SJSA1 (cell line): ENCODE measurements around the gene AP1M1. TPM values are rescaled to one million over a fixed set of nuclear protein-coding genes. Genes with fewer than 3 reads are reported as not detected.
A peak's percentile ranks its signal among the peaks of the same experiment; 100 is the strongest.

Source experiments
- DNase-seq, 2 experiments: peaks; one replicate each; pipeline ENCODE4 v3.0.0-alpha.2; 2015 to 2020; ENCODE audit warnings: low spot score in 2 of 2, low read depth in 1 of 2
- H3K27ac ChIP-seq: fragments of 250-450 bp; sonication (Bioruptor Pico); 2 replicates; pipeline ENCODE4 v1.5.1; 2020; ENCODE audit warnings: mild to moderate bottlenecking, moderate library complexity
- H3K27me3 ChIP-seq: fragments of 250-450 bp; sonication (Bioruptor Pico); replicated peaks from 2 replicates; pipeline ENCODE4 v1.5.1; 2020; ENCODE audit warnings: mild to moderate bottlenecking, moderate library complexity
- H3K36me3 ChIP-seq: fragments of 250-450 bp; sonication (Bioruptor Pico); 2 replicates; pipeline ENCODE4 v1.5.1; 2020; ENCODE audit warnings: mild to moderate bottlenecking
- H3K4me1 ChIP-seq: fragments of 250-450 bp; sonication (Bioruptor Pico); replicated peaks from 2 replicates; pipeline ENCODE4 v1.6.1; 2021; ENCODE audit warnings: mild to moderate bottlenecking
- H3K4me3 ChIP-seq: fragments of 250-450 bp; sonication (Bioruptor Pico); 2 replicates; pipeline ENCODE4 v1.5.1; 2020; ENCODE audit warnings: mild to moderate bottlenecking
- H3K9me3 ChIP-seq: fragments of 250-450 bp; sonication (Bioruptor Pico); replicated peaks from 2 replicates; pipeline ENCODE4 v1.5.1; 2020; ENCODE audit warnings: mild to moderate bottlenecking
- total RNA-seq: library from RNA; depleted of rRNA; stranded (reverse); fragments of >200 nt; shearing (Covaris generic); gene quantifications from 2 replicates; pipeline ENCODE4 v1.2.3, GENCODE V29; 2014; rRNA removed

AP1M1 gene
- 65.6 and 103 TPM in 2 replicates for total RNA-seq

DNA sequence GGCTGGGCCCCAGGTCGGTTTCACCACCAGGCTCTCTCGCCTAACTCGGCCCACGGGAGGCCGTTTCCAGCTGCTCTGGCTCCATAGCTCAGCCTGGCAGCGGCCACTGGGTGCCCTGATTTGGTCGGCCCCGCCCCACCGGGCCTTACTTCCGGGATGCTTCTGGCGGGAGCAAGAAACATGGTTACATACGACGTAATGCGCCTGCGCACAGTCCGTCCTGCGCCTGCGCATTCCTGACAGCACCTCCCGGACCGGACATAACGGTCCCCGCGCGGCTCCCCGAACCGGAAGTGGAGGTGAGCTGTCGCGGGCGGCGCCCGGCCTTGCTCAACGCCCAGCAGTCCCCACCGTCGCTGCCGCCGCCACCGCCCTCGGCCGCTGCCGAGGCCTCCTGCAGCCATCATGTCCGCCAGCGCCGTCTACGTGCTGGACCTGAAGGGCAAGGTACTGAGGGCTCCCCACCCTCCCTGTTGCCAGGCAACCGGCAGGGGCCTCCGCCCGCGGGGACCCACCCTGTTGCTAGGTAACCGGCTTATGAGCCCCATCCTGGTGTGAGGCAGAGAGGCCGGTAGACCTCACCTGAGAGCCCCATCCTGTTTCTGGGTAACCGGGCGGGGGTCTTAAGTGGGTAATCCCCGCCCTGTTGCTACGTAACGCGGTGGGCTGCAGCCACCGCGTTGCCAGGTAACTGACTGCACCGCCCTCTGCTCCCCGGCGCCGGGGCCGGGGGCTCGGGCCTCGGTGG lies at the start of gene AP1M1:
AP1M1 (plus strand) TSS at position 290 of the 748 bp plus-strand sequence; CDS start at position 406, 116 bp downstream.
- peaks cover 35% of the 10 kb centered on the region for H3K36me3 ChIP-seq
- peak; percentile 93 to 99 for DNase-seq
- peaks cover 21% of the 10 kb centered on the region for H3K4me1 ChIP-seq

DNA sequence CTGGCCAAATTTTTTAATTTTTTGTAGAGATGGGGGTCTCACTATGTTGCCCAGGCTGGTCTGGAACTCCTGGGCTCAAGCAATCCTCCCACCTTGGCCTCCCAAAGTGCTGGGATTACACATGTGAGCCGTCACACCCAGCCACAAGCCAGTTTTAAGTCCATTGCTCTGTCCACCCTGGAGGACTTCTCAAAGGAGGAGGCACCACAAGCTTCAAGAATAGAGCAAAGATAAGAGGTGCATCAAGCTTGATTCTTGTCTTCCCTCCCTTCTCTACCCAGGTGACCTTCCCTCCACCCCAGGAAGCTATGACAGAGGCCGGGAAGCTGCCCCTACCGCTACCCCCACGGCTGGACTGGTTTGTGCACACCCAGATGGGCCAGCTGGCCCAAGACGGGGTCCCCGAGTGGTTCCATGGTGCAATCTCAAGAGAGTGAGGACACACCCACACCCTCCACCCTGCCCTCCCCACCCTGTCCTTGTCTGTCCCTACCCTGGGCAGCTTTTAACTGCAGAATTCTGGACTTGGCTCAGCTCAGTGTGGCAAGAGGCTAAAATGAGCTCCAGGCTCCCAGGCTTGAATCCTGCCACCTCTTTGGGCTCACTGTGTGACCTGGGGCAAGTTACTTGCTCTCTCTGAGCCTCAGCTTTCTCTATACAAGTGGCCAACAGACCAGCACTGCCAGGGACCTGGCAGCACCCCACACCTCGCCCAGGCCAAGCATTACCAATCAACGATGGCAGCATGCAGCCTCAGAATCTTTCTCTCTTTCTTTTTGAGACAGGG lies 49.1 kb upstream of the AP1M1 start:
- no peak overlapping the region for H3K27ac ChIP-seq
- H3K4me1 ChIP-seq: no peaks in the 10 kb centered on the region
- H3K9me3 ChIP-seq: no peaks in the 10 kb centered on the region
- DNase-seq: no peak
- no peaks in the 10 kb centered on the region for H3K27me3 ChIP-seq
- H3K36me3 ChIP-seq: no peaks in the 10 kb centered on the region
- no peak overlapping the region for H3K4me3 ChIP-seq

More for the DNA sequence above, at the start of gene AP1M1:
- no peaks in the 10 kb centered on the region for H3K9me3 ChIP-seq
- peak within 1 kb of the TSS; percentile 69 for H3K27ac ChIP-seq
- peak within 1 kb of the TSS; percentile 77 for H3K4me3 ChIP-seq
- H3K27me3 ChIP-seq: no peaks in the 10 kb centered on the region

DNA sequence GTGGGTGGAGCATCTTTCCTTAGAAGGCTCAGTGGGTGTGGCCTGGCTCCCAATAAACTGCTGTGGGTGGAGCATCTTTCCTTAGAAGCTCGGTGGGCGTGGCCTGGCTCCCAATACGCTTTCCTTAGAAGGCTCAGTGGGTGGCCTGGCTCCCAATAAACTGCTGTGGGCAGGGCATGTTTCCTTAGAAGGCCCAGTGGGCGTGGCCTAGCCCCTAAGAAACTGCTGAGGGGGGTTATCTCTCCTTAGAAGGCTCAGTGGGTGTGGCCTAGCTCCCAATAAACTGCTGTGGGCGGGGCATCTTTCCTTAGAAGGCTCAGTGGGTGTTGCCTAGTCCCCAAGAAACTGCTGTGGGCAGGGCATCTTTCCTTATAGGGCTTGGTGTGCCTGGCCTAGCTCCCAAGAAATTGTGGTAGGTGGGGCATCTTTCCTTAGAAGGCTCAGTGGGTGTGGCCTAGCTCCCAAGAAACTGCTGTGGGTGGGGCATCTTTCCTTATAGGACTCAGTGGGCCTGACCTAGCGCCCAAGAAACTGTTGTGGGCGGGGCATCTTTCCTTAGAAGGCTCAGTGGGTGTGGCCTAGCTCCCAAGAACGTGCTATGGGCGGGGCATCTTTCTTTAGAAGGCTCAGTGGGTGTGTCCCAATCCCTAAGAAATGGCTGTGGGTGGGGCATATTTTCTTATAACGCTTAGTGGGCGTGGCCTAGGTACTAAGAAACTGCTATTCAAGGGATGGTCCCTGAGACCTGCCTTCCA lies 44.0 kb upstream of the AP1M1 start:
- Histone ChIP-seq H3K27me3 (no peaks in the 10 kb centered on the region), H3K36me3 (no peaks in the 10 kb centered on the region), H3K4me1 (no peaks in the 10 kb centered on the region), H3K4me3 (no peak overlapping the region), H3K27ac (no peak overlapping the region), H3K9me3 (no peaks in the 10 kb centered on the region)
- DNase-seq: peak in 1 of 2 experiments; percentile 12

DNA sequence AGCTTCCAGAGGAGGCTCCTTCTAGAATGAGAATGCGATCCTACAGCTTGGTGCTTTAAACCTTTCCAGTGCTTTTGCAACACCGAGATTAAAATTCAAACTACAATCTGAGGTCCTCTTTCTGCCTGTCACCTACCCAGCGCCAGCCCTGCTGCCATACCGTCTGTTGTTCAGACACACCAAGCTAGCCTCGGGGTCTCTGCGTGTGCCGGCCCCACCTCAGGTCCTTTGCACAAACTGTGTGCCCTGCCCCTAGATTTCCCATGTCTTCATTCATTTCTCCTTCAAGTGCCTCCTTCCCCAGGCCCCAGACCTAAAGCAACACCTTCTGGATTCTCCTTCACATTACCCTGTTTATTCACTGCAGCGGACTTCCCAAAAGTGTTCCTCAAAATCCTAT lies 43.2 kb upstream of the AP1M1 start:
- no peak for DNase-seq

DNA sequence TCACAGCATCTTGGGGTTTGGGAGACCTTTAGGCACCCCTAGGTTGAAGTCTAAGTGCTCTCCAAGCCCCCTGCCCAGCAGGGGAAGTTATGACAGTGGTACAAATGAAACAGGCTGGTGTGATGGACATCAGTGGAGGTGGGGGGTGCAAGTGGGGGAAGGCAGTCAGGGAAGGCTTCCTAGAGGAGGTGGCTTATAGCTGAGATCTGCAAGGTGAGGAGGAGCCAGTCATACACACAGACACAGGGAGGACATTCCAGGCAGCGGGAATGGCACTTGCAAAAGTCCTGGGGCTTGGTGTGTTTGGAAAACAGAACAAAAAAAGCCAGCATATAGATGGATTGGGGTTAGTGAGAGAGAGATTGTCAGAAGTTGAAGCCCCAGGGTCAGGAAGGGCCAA lies 42.6 kb upstream of the AP1M1 start:
- Histone ChIP-seq H3K27me3 (no peaks in the 10 kb centered on the region), H3K9me3 (no peaks in the 10 kb centered on the region), H3K36me3 (no peaks in the 10 kb centered on the region), H3K4me3 (no peak overlapping the region), H3K4me1 (no peaks in the 10 kb centered on the region), H3K27ac (no peak overlapping the region)
- DNase-seq: no peak

More for the DNA sequence above, 43.2 kb upstream of the AP1M1 start:
- Histone ChIP-seq H3K9me3 (no peaks in the 10 kb centered on the region), H3K36me3 (no peaks in the 10 kb centered on the region), H3K4me1 (no peaks in the 10 kb centered on the region), H3K4me3 (no peak overlapping the region), H3K27ac (no peak overlapping the region), H3K27me3 (no peaks in the 10 kb centered on the region)

DNA sequence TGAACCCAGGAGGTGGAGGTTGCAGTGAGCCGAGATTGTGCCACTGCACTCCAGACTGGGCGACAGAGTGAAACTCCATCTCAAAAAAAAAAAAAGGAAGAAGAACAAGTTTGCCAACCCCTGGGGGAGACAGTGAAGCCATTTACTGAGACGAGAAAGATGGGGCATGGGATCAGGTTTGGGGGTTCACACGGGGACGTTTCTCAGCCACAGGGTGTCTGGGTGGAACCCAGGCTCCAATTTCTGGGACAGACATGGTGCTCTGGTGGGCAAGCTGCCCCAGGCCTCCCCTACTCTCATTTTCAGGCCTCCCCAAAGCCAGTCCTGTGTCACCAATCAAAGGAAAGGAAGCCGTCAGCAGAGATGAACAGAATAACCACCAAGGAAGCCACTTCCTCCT lies 40.8 kb upstream of the AP1M1 start:
- Histone ChIP-seq H3K27ac (no peak overlapping the region), H3K4me1 (peaks cover 12% of the 10 kb centered on the region), H3K4me3 (no peak overlapping the region), H3K27me3 (no peaks in the 10 kb centered on the region), H3K9me3 (no peaks in the 10 kb centered on the region), H3K36me3 (no peaks in the 10 kb centered on the region)
- DNase-seq: no peak

DNA sequence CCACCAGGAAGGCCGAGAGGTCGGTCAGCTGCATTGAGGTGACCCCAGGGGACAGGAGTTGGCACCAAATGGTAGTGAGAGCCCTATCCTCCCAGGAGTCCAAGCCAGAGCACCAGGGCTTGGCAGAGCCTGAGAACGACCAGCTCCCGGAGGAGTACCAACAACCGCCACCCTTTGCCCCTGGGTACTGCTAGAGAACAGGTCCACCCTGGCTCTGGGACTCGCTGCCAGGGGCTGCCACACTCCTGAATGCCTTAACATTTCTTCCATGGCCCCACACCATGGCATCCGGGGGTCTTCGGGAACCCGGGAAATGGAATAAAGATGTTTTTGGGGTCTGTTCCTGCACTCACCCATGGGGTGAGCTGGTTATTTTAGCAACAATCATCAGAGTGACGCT lies 40.1 kb upstream of the AP1M1 start:
- H3K27ac ChIP-seq: no peak overlapping the region
- no peaks in the 10 kb centered on the region for H3K9me3 ChIP-seq
- DNase-seq: no peak
- H3K4me1 ChIP-seq: peaks cover 12% of the 10 kb centered on the region
- no peak overlapping the region for H3K4me3 ChIP-seq
- no peaks in the 10 kb centered on the region for H3K36me3 ChIP-seq
- no peaks in the 10 kb centered on the region for H3K27me3 ChIP-seq

DNA sequence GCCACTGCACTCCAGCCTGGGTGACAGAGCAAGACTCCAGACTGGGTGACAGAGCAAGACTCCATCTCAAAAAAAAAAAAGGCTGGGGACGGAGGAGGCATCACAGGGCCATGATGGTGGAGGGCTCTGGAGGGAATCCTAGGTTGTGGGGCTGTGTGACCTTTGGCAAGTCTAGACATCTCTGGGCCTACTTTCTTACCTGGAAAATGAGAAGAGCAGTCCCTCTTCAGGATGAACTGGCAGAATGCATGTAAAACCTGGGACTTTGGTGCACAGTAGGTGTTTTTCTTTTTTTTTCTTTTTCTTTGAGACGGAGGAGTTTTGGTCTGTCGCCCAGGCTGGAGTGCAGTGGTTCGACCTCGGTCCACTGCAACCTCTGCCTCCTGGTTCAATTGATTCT lies 38.1 kb upstream of the AP1M1 start:
- no peak for DNase-seq
- Histone ChIP-seq H3K27ac (no peak overlapping the region), H3K27me3 (no peaks in the 10 kb centered on the region), H3K36me3 (no peaks in the 10 kb centered on the region), H3K9me3 (no peaks in the 10 kb centered on the region), H3K4me1 (peaks cover 17% of the 10 kb centered on the region), H3K4me3 (no peak overlapping the region)

DNA sequence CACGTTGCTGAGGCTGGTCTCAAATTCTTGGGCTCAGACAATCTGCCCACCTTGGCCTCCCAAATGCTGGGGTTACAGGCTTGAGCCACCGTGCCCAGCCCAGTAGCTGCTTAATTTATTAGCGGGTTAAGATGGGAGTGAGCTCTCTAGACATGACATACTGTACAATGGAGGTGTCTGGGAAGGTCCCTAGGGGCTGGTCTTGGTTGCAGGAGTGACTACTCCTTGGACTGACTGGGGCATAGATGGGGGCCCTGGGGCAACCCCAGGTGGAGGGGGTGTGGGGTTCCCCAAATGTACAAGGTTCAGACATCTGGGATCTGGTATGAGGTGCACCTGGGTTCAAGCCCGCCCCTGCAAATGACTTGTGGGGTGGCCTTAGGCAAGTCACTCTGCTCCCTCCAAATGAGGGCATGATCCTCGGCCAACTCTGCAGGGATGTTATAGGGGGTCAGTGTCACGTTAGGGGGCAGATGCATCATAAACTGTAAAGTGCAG lies 37.2 kb upstream of the AP1M1 start:
- DNase-seq: no peak
- H3K4me1 ChIP-seq: peaks cover 17% of the 10 kb centered on the region
- H3K27me3 ChIP-seq: no peaks in the 10 kb centered on the region
- no peak overlapping the region for H3K27ac ChIP-seq
- H3K36me3 ChIP-seq: no peaks in the 10 kb centered on the region
- H3K9me3 ChIP-seq: no peaks in the 10 kb centered on the region
- no peak overlapping the region for H3K4me3 ChIP-seq

DNA sequence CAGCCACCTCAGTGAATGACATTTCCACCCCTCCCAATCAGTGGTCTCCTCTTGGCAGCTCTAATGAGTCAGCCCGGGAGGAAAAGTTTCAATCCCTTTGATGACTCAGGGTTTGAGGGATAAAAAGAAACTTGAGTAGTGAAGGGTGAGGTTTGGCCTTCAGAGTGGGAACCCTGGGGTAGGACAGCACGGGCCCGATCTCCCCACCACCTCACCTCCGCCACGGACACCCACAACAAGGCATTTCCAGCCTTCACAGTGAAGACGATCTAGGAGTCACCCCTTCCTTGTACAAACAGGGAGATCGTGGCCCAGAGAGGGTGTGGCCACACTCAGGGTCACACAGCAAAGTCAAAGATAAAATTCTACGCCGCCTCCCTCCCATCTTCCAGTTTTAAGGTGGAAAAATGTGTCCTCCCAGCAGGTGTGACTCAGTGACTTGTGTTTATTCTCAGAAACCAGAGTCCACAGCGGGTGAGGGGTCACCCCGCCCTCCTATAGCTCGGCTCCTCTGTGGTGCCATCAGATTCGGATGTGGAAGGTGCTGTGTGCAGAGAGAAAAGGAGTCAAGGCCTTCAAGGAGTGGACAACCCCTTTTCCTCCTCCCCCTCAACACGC lies 36.7 kb upstream of the AP1M1 start:
- peak in 1 of 2 experiments; percentile 61 for DNase-seq
- peaks cover 17% of the 10 kb centered on the region for H3K4me1 ChIP-seq
- no peak overlapping the region for H3K4me3 ChIP-seq
- H3K36me3 ChIP-seq: no peaks in the 10 kb centered on the region
- no peaks in the 10 kb centered on the region for H3K9me3 ChIP-seq
- H3K27ac ChIP-seq: peak overlapping the region; percentile 30; the same call in 1 of the 2 replicates
- no peaks in the 10 kb centered on the region for H3K27me3 ChIP-seq

DNA sequence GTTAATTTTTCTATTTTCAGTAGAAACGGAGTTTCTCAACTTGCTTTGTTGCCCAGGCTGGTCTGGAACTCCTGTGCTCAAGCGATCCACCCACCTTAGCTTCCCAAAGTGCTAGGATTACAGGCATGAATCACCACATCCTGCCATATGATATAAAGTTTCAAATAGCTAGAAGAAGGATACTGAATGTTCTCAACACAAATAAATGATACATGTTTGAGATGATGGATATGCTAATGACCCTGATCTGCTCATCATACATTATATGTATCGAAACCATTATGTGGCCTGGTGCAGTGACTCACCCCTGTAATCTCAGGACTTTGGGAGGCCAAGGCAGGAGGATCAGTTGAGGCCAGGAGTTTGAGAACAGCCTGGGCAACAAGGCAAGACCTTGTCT lies 35.9 kb upstream of the AP1M1 start:
- no peaks in the 10 kb centered on the region for H3K27me3 ChIP-seq
- H3K27ac ChIP-seq: no peak overlapping the region
- H3K4me1 ChIP-seq: peaks cover 17% of the 10 kb centered on the region
- no peaks in the 10 kb centered on the region for H3K9me3 ChIP-seq
- no peak overlapping the region for H3K4me3 ChIP-seq
- H3K36me3 ChIP-seq: no peaks in the 10 kb centered on the region
- DNase-seq: peak in 1 of 2 experiments; percentile 26

DNA sequence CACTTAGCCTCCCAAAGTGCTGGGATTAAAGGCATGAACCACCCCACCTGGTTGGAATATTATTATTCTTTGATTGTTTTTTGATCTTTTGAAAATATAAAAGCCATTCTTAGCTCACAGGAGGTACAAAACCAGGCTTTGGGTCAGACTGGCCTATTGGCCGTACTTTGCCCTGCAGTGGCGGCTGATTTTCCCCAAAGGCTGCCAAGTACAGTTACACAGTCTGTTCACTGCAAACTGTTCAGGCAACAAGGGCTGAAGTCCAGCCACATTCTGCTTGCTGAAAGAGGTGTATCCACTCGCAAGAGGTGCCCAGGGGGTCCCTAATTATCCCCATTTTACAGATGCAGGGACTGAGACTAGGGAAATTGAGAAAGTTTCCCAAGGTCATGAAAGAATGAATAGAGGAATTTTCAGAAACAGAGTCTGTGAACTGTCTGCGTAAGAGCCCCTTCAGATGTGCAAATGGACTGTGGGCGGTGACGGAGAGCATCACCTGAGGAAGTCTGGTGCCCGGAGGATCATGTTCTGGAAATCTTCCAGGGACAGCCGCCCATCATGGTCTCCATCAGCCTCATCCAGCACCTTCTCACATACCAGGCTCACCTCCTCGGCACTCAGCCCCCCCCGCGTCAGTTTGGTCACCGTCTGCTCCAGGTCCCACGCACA lies 33.4 kb upstream of the AP1M1 start:
- H3K36me3 ChIP-seq: no peaks in the 10 kb centered on the region
- no peaks in the 10 kb centered on the region for H3K27me3 ChIP-seq
- no peak overlapping the region for H3K27ac ChIP-seq
- H3K4me1 ChIP-seq: peaks cover 17% of the 10 kb centered on the region
- no peak for DNase-seq
- H3K9me3 ChIP-seq: no peaks in the 10 kb centered on the region
- H3K4me3 ChIP-seq: no peak overlapping the region

DNA sequence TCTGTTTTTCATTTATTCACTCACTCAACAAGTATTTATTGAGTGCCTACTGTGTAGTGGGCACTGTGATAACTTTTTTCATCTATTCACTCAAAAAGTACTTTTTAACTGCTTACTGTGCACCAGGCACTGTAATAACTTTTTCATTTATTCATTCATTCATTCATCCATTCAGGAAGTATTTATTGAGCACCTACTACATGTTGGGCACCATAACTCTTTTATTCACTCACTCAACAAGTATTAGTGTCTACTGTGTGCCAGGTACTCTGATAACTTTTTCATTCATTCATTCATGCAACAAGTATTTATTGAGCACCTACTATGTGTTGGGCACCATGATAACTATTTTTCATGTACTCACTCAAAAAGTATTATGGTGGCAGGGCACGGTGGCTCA lies 31.3 kb upstream of the AP1M1 start:
- Histone ChIP-seq H3K27me3 (no peaks in the 10 kb centered on the region), H3K4me1 (peaks cover 8% of the 10 kb centered on the region), H3K4me3 (no peak overlapping the region), H3K27ac (no peak overlapping the region), H3K36me3 (no peaks in the 10 kb centered on the region), H3K9me3 (no peaks in the 10 kb centered on the region)
- no peak for DNase-seq
